ELF-1 (cell line): Measurements from ENCODE around the gene PRKCA.

Experiments used
- DNase-seq: peaks from one replicate; pipeline ENCODE4 v3.0.0-alpha.2; 2016; ENCODE audit warnings: low read depth, low spot score

The PRKCA gene

GRCh38 chr17:66860204-66860603 is 557.8 kb downstream of the PRKCA start:
- no peak for DNase-seq
